Adipocyte (in vitro differentiated cells): Measurements from ENCODE around the gene IDH1.
"Not testable (repeated sequence)": the region's sequence is repeated elsewhere in the genome, so short reads cannot be mapped to it uniquely, and the experiment has no call there.

Experiments
- DNase-seq: peaks from one replicate; pipeline ENCODE4 v3.0.0-alpha.2; 2015; ENCODE audit warnings: low read depth
- H3K27me3 ChIP-seq: replicated peaks from 2 replicates; pipeline ENCODE4 v1.7.0; 2013; ENCODE audit warnings: mild to moderate bottlenecking, low read length, moderate library complexity; ENCODE audit not compliant: control insufficient read depth, insufficient read depth
- H3K36me3 ChIP-seq: 2 replicates; pipeline ENCODE4 v1.7.0; 2013; ENCODE audit warnings: low read length, mild to moderate bottlenecking, moderate library complexity; ENCODE audit not compliant: control insufficient read depth, insufficient read depth, severe bottlenecking
- H3K4me1 ChIP-seq: 2 replicates; pipeline ENCODE4 v1.7.0; 2013; ENCODE audit warnings: mild to moderate bottlenecking, low read length, moderate library complexity; ENCODE audit not compliant: control insufficient read depth, insufficient read depth
- H3K4me3 ChIP-seq: 2 replicates; pipeline ENCODE4 v1.7.0; 2013; ENCODE audit warnings: mild to moderate bottlenecking, low read length, moderate library complexity
- H3K9ac ChIP-seq: 2 replicates; pipeline ENCODE4 v1.7.0; 2013; ENCODE audit warnings: mild to moderate bottlenecking, low read length, moderate library complexity
- H3K9me3 ChIP-seq: 2 replicates; pipeline ENCODE4 v1.7.0; 2013; ENCODE audit warnings: mild to moderate bottlenecking, low read length, moderate library complexity; ENCODE audit not compliant: control insufficient read depth

IDH1 gene

DNA sequence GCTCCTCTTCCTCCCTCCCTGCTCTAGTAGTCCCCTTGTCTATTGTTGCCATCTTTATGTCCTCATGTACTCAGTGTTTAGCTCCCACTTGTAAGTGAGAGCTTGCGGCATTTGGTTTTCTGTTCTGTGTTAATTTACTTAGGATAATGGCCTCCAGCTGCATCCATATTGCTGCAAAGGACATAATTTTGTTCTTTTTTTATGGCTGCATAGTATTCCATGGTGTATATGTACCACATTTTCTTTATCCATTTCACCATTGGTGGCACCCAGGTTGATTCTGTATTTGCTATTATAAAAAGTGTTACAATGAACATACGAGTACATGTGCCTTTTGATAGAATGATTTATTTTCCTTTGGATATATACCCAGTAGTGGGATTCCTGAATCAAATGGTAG is 23.7 kb upstream of the IDH1 start:
- H3K36me3 ChIP-seq: peaks cover 97% of the 10 kb centered on the region
- no peaks in the 10 kb centered on the region for H3K27me3 ChIP-seq
- H3K4me1 ChIP-seq: no peaks in the 10 kb centered on the region
- H3K9ac ChIP-seq: no peak overlapping the region
- DNase-seq: no peak
- H3K4me3 ChIP-seq: no peak overlapping the region
- no peaks in the 10 kb centered on the region for H3K9me3 ChIP-seq

DNA sequence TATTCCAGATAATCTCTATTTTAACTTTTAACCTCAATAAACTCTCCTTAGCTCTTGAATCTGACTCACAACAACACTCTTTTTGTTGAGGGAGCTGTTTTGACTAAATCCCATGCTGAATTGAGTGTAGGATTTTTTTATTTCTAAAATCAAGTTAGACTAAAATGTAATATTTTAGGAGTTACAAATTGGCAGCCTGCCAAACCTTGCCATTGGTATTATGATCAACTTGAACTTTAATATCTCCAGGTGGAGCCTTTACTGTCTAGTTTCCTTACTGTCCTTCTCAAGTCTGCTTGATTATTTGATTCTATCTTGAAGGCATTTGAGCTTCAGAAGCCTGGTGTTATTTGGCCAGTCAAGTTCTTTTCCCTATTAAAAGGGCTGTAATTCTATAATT is 19.9 kb upstream of the IDH1 start:
- Histone ChIP-seq H3K9ac (no peak overlapping the region), H3K27me3 (no peaks in the 10 kb centered on the region), H3K4me3 (no peak overlapping the region), H3K36me3 (peaks cover 85% of the 10 kb centered on the region), H3K9me3 (no peaks in the 10 kb centered on the region), H3K4me1 (no peaks in the 10 kb centered on the region)
- DNase-seq: no peak

DNA sequence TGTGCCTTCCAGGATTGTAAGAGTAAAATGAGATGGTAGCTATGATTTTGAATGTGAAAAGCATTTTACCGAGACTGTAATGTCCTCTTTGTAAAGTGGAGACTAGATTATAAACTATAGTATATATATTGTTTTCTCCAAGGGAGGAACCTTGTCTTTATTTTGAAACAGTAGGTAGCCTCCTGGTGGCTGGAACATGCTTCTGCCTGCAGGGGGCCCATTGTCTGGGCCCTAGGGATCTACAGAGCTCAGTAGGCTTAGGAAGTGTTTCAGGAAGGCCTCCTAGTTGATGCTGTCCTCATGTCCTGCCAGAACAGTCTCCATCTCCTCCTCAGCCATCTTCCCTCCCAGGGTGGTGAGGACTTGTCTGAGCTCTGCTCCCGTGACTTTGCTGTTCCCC is 14.2 kb upstream of the IDH1 start:
- Histone ChIP-seq H3K9me3 (no peaks in the 10 kb centered on the region), H3K4me1 (peaks cover 21% of the 10 kb centered on the region), H3K27me3 (no peaks in the 10 kb centered on the region), H3K36me3 (peaks cover 30% of the 10 kb centered on the region), H3K4me3 (no peak overlapping the region), H3K9ac (no peak overlapping the region)
- no peak for DNase-seq

DNA sequence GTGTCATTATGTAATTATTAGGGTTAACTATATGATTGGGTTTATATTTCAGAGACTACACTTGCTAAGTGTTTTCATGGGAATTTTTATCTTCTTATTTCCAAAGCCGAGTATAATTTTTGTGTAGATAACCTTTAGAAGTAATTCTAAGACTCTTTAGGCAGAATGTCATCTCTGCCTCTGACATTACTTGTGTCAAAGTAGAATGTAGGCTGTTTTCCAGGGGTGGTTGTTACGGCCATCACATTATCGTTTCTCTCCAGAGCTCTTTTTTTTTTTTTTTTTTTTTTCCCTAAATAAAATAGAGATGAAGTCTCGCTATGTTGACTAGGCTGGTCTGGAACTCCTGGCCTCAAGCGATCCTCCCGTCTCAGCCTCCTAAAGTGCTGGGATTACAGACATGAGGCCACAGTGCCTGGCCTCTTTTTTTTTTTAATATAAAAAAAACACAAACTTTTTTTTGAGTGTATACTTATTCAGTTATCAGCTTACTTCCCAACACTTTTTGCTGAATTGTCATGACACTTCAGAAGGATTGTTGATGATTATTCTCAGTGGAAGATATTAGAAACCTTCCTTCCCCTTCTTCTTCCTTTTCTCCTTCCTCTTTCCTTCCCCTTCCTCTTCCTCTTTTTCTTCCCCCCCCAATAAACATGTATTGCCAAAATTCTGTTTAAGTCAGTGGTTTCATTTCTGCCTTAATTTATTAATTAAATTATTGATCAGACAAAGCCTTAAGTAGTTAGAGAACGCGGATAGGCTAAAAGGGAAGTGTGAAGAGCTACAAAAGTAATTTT is 13.5 kb upstream of the IDH1 start:
- Histone ChIP-seq H3K27me3 (no peaks in the 10 kb centered on the region), H3K9ac (no peak overlapping the region), H3K9me3 (no peaks in the 10 kb centered on the region), H3K4me3 (peak overlapping the region; percentile 100), H3K4me1 (peaks cover 21% of the 10 kb centered on the region), H3K36me3 (peaks cover 23% of the 10 kb centered on the region)
- no peak for DNase-seq

DNA sequence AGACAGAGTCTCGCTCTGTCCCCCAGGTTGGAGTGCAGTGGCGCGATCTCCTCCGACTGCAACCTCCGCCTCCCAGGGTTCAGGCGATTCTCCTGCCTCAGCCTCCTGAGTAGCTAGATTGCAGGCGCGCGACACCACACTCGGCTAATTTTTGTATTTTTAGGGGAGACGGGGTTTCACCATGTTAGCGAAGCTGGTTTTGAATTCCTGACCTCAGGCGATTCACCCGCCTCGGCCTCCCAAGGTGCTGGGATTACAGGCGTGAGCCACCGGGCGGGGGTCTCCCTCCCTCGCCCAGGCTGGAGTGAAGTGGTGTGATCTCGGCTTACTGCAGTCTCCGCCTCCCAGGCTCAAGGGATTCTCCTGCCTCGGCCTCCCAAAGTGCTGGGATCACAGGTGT is 12.7 kb upstream of the IDH1 start:
- H3K27me3 ChIP-seq, DNase-seq, H3K9me3 ChIP-seq: not testable (repeated sequence)
- Histone ChIP-seq H3K4me3 (peak overlapping the region; percentile 100), H3K9ac (peak overlapping the region; percentile 97), H3K4me1 (peaks cover 21% of the 10 kb centered on the region), H3K36me3 (peaks cover 14% of the 10 kb centered on the region)

DNA sequence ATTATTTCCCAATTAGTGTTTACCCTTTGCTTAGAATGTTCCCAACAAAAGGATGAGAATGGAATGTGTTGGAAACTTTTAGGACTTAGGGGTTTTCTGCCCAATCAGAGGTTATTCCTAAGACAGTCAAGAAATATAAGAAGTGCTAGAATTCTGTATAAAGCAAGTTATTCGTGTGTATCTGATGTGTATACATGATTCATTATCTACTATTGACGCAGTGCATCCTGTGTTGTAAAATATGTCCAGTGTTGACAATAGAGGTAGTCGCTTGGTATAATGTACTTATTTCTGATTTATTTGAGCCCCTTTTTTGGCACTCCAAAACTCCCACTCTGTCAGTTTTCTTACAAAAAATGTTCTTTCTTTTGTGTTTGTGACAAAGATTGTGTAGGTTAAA is 12.1 kb upstream of the IDH1 start:
- no peak for DNase-seq
- Histone ChIP-seq H3K36me3 (peaks cover 10% of the 10 kb centered on the region), H3K4me1 (peaks cover 21% of the 10 kb centered on the region), H3K9ac (peak overlapping the region; percentile 97), H3K9me3 (no peaks in the 10 kb centered on the region), H3K4me3 (peak overlapping the region; percentile 100), H3K27me3 (no peaks in the 10 kb centered on the region)

DNA sequence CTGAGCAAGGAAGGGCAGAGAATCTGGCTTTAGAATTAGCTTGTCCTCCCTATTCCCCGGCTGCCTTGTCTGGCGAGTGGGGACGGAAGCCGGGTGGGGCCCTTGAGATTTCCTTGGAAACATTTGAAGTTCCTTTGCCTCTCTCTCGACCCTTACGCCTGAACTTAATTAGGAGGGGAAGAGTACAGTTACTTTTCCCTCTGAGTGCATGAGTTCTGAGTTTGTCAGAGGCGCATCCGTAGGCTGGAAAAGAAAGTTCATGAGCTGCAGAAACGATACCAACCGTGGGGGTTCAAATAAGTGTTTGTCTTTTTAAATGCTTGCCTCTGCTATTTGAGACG is 11.7 kb upstream of the IDH1 start:
- Histone ChIP-seq H3K4me3 (peak overlapping the region; percentile 100), H3K9ac (peak overlapping the region; percentile 97), H3K36me3 (peaks cover 6% of the 10 kb centered on the region), H3K27me3 (no peaks in the 10 kb centered on the region), H3K4me1 (peaks cover 21% of the 10 kb centered on the region), H3K9me3 (no peaks in the 10 kb centered on the region)
- no peak for DNase-seq

DNA sequence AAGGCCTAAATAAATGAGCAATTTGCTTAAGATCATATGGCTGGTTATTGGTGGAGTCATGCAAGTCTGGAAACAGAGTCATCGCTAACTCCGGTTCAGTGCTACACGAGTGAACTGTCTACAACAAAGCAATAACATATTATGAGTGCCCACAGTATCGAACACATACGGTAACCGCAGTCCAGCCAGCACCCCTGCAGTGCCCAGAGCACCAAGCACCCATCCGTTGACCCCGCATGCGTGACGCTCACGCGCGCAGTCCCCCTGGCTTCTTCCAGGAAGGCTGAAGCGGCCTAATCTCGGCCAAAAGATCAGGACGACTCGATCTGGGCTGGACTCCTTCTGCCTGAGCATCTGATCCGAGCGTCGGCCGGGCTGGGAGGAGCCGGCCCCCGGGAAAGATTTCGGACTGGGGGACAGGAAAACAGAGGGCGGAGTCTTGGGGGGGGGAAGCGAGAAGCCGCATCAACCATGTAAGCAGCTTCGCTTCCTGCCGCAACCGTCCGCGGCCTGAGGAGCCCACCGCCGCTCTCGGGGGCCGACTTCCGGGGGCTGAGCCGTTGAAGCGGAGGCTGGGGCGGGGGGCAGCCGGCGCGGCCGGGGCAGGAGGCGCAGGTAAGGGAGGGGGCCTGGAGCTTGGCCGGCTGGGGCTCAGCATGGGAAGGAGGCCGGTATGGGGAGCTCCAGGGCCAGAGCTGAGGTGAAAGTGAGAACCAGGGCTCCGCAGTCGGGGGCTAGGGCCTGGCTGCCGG is 11.1 kb upstream of the IDH1 start, which contains the start of gene PIKFYVE:
TSS of gene PIKFYVE (plus strand) at position 455 of the 752 bp plus-strand sequence. CDS start 5,265 bp downstream, outside the sequence.
- Histone ChIP-seq H3K27me3 (no peaks in the 10 kb centered on the region), H3K4me3 (peak within 1 kb of the TSS; percentile 100), H3K9me3 (no peaks in the 10 kb centered on the region), H3K36me3 (peaks cover under 1% of the 10 kb centered on the region), H3K9ac (peak within 1 kb of the TSS; percentile 97), H3K4me1 (peaks cover 21% of the 10 kb centered on the region)
- DNase-seq: peak; percentile 99

DNA sequence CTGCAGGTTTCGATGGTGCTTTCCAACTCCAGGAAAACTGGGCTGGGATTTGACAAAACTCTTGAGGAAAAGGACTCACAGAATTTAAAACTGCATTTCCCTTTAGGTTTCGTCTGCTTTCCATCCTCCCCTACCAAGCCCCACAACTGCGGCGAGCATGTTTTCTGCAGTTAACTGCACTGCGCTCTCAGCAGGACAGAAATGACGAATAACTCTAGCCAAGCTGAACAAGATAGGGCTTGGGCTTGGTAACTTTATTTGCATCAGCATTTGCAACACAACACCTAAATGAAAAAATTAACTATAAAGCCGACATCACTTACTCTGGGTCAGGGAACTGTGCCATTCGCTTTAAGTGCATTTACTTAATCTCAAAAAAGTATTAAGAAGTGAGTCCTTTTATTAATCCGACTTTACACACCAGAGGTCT is 10.5 kb upstream of the IDH1 start:
- no peaks in the 10 kb centered on the region for H3K36me3 ChIP-seq
- peak overlapping the region; percentile 100 for H3K4me3 ChIP-seq
- peak; percentile 65 for DNase-seq
- peak overlapping the region; percentile 97 for H3K9ac ChIP-seq
- H3K4me1 ChIP-seq: peaks cover 21% of the 10 kb centered on the region
- no peaks in the 10 kb centered on the region for H3K27me3 ChIP-seq
- H3K9me3 ChIP-seq: no peaks in the 10 kb centered on the region

DNA sequence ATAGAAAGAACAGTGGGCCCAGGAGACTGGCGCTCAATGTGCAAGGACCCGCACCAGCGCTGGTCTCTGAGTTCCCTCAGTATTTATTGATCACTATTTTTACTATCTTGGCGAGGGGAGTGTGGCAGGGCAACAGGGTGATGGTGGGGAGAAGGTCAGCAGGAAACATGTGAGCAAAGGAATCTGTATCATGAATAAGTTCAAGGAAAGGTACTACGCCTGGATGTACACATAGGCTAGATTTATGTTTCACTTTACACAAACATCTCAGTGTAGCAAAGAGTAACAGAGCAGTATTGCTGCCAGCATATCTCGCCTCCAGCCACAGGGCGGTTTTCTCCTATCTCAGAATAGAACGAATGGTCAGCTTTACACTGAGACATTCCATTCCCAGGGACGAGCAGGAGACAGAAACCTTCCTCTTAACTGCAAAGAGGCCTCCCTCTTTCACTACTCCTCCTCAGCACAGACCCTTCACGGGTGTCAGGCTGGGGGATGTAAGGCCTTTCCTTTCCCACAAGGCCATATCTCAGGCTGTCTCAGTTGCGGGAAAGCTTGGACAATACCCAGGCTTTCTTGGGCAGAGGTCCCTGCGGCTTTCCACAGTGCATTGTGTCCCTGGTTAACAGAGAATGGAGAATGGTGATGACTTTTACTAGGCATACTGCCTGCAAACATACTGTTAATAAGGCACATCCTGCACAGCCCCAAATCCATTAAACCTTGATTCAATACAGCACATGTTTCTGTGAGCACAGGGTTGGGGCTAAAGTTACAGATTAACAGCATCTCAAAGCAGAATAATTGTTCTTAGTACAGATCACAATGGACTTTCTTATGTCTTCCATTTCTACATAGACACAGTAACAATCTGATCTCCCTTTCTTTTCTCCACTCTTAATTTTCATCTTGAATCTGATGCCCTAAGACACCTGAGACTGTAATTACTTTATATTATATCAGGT is 2.3 kb upstream of the IDH1 start:
- H3K4me1 ChIP-seq: peaks cover 26% of the 10 kb centered on the region
- H3K9me3 ChIP-seq, H3K27me3 ChIP-seq, H3K9ac ChIP-seq, DNase-seq, H3K4me3 ChIP-seq: not testable (repeated sequence)
- peaks cover 13% of the 10 kb centered on the region for H3K36me3 ChIP-seq
